ENCODE measurements around the gene TRIM32. TPM values are rescaled to one million over a fixed set of nuclear protein-coding genes. Genes with fewer than 3 reads are reported as not detected.

Gene TRIM32
- total RNA-seq, 1 experiment from 2014 or later = 22.3 TPM

DNA sequence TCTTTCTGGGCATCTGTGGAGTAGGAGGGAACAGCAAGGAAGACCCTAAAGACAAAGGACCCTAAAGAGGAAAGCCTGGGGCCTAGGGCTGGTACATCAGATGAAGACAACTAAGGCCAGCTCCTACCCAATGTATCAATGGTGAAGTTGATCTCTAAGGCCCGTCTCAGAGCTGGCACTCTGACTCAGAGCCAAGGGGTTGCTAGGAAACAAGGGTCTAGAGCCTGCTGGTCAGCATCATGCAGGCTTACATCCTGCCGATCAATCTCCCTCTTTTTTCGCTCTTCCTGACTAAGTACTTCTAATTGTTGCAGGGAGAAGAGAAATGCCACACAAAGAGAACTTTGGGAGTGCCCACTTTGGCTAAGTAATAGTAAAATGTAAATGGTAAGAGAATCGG, 26.2 kb downstream of the TRIM32 start:
- Histone ChIP-seq H3K36me3 (ENCODE audit: control insufficient read depth, insufficient read depth, low read length) (no peaks in the 10 kb centered on the region), H3K27me3 (replicated peaks; ENCODE audit: control insufficient read depth, insufficient read depth, low read length) (no peaks in the 10 kb centered on the region), H3K4me3 (ENCODE audit: low read depth, low read length) (no peak overlapping the region), H3K9me3 (no peaks in the 10 kb centered on the region), H3K4me1 (no peaks in the 10 kb centered on the region)
- CTCF ChIA-PET = no interaction called here
- Mint-ChIP-seq H3K4me3 (ENCODE audit: unreplicated experiment) (no peak overlapping the region), H3K4me1 (ENCODE audit: low read depth, unreplicated experiment) (no peaks in the 10 kb centered on the region), H3K9me3 (ENCODE audit: unreplicated experiment) (no peaks in the 10 kb centered on the region), H3K27ac (ENCODE audit: unreplicated experiment) (no peak overlapping the region), H3K27me3 (ENCODE audit: insufficient read depth, unreplicated experiment) (no peaks in the 10 kb centered on the region), H3K36me3 (ENCODE audit: insufficient read depth, unreplicated experiment) (no peaks in the 10 kb centered on the region)
- BruUV-seq (replicated peaks) = no TSS peak
- TF ChIP-seq, protein P1, sequence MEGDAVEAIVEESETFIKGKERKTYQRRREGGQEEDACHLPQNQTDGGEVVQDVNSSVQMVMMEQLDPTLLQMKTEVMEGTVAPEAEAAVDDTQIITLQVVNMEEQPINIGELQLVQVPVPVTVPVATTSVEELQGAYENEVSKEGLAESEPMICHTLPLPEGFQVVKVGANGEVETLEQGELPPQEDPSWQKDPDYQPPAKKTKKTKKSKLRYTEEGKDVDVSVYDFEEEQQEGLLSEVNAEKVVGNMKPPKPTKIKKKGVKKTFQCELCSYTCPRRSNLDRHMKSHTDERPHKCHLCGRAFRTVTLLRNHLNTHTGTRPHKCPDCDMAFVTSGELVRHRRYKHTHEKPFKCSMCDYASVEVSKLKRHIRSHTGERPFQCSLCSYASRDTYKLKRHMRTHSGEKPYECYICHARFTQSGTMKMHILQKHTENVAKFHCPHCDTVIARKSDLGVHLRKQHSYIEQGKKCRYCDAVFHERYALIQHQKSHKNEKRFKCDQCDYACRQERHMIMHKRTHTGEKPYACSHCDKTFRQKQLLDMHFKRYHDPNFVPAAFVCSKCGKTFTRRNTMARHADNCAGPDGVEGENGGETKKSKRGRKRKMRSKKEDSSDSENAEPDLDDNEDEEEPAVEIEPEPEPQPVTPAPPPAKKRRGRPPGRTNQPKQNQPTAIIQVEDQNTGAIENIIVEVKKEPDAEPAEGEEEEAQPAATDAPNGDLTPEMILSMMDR (IDR thresholded peaks at IDR 0.05; ENCODE audit: insufficient read depth in 1 of 2, low read depth in 1 of 2, low read length in 1 of 2, severe bottlenecking in 1 of 2, unreplicated experiment in 1 of 2) = no peak
- POLR2A ChIA-PET = no interaction called here
- intact Hi-C loops (cut with micrococcal nuclease; ENCODE audit: unreplicated experiment) = no loop called here
- DNase-seq = no peak

DNA sequence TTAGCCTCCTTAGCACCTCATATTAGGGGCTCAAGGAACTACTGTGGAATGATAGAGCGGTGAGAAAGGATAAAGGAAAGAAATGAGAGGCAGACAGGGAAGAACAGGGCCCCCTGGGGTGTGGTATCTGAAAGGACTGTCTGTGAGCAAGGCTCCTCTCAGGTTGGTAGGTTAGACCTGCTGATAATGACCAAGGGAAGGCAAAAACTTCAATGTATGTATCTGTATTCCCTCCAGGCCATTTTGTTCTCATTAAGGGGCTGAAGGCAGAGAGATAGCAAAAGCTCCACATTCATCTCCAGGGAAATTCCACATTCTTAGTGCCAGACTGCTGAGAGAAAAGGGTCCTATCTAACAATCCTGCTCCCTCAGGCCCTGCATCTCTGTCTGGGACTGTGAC, 28.6 kb downstream of the TRIM32 start:
- BruUV-seq (replicated peaks) = no TSS peak
- Mint-ChIP-seq H3K9me3 (ENCODE audit: unreplicated experiment) (peaks cover 9% of the 10 kb centered on the region), H3K27me3 (ENCODE audit: insufficient read depth, unreplicated experiment) (no peaks in the 10 kb centered on the region), H3K4me3 (ENCODE audit: unreplicated experiment) (no peak overlapping the region), H3K27ac (ENCODE audit: unreplicated experiment) (no peak overlapping the region), H3K4me1 (ENCODE audit: low read depth, unreplicated experiment) (peaks cover 13% of the 10 kb centered on the region), H3K36me3 (ENCODE audit: insufficient read depth, unreplicated experiment) (no peaks in the 10 kb centered on the region)
- no peak for DNase-seq
- ChIA-PET POLR2A (no interaction called here), CTCF (no interaction called here)
- Histone ChIP-seq H3K36me3 (ENCODE audit: control insufficient read depth, insufficient read depth, low read length) (no peaks in the 10 kb centered on the region), H3K9me3 (no peaks in the 10 kb centered on the region), H3K27me3 (replicated peaks; ENCODE audit: control insufficient read depth, insufficient read depth, low read length) (no peaks in the 10 kb centered on the region), H3K4me3 (ENCODE audit: low read depth, low read length) (no peak overlapping the region), H3K4me1 (no peaks in the 10 kb centered on the region)
- TF ChIP-seq, protein P1 (IDR thresholded peaks at IDR 0.05; ENCODE audit: insufficient read depth in 1 of 2, low read depth in 1 of 2, low read length in 1 of 2, severe bottlenecking in 1 of 2, unreplicated experiment in 1 of 2) = no peak
- intact Hi-C loops (cut with micrococcal nuclease; ENCODE audit: unreplicated experiment) = no loop called here

DNA sequence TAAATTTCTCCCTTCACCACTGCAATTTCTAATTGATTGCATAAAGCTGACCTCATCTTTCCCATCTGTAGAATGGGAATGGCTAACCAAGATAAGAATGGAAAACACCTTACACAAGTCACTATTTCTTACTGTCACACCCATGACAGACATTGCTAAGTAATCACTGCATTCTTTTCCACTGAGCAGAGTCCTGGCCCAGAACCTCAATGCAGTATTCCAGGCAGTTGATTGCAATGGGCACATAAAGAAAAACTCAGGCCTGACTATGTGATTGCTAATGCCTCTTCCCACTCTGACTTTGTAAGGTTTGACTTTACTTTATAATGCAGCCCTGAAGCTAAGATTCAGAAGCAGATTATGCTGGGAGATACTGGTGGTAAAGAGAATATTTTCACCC, 29.3 kb downstream of the TRIM32 start:
- Histone ChIP-seq H3K9me3 (no peaks in the 10 kb centered on the region), H3K36me3 (ENCODE audit: control insufficient read depth, insufficient read depth, low read length) (no peaks in the 10 kb centered on the region), H3K4me1 (no peaks in the 10 kb centered on the region), H3K27me3 (replicated peaks; ENCODE audit: control insufficient read depth, insufficient read depth, low read length) (no peaks in the 10 kb centered on the region), H3K4me3 (ENCODE audit: low read depth, low read length) (no peak overlapping the region)
- Mint-ChIP-seq H3K4me1 (ENCODE audit: low read depth, unreplicated experiment) (peaks cover 13% of the 10 kb centered on the region), H3K27ac (ENCODE audit: unreplicated experiment) (no peak overlapping the region), H3K4me3 (ENCODE audit: unreplicated experiment) (no peak overlapping the region), H3K36me3 (ENCODE audit: insufficient read depth, unreplicated experiment) (no peaks in the 10 kb centered on the region), H3K9me3 (ENCODE audit: unreplicated experiment) (peaks cover 9% of the 10 kb centered on the region), H3K27me3 (ENCODE audit: insufficient read depth, unreplicated experiment) (no peaks in the 10 kb centered on the region)
- DNase-seq = no peak
- ChIA-PET CTCF (no interaction called here), POLR2A (no interaction called here)
- BruUV-seq (replicated peaks) = no TSS peak
- intact Hi-C loops (cut with micrococcal nuclease; ENCODE audit: unreplicated experiment) = no loop called here
- TF ChIP-seq, protein P1 (IDR thresholded peaks at IDR 0.05; ENCODE audit: insufficient read depth in 1 of 2, low read depth in 1 of 2, low read length in 1 of 2, severe bottlenecking in 1 of 2, unreplicated experiment in 1 of 2) = no peak
